ENCODE data around the gene CDCP2. TPM values are rescaled to one million over a fixed set of nuclear protein-coding genes. Genes with fewer than 3 reads are reported as not detected.
"Not testable (repeated sequence)": the region's sequence is repeated elsewhere in the genome, so short reads cannot be mapped to it uniquely, and the experiment has no call there.

Gene CDCP2
- total RNA-seq, 1 donor from 2014 or later = 0.19 TPM

DNA sequence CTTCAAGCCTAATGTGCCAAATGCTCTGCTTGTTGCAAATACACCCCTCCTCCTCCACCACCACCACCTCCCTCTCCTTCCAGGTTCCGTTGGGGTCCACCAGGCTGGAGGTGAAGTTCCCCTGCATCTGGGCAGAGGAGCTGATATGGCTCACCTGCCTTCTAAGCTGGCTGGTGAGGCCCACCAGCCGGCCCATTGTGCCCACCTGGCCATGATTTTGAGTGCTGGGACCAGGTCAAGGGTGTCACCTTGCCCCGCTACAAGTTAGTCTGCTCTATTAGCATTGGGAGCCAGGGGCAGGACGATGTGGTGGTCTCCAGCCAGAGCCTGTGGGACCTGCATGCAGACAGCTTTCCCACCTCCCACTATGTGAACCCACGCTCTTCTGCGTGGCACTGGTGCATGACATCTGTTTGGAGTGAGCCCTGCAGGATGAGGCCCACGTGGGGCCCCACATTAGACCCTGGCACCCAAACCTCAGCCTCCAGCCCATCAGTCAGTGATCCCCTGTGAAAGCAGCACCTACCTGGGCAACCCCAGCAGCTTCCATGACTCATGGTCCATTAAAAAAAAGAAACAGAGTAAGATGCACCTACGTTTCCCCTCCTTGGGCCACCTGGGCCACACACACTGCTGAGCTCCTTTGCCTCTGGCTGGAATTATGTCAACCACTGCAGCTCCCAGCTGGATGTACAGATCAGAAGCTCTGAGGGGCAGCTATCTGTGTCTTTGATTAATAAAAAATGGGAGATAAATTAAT is 15.6 kb upstream of the CDCP2 start:
- DNase-seq (ENCODE audit: low spot score) = no peak

DNA sequence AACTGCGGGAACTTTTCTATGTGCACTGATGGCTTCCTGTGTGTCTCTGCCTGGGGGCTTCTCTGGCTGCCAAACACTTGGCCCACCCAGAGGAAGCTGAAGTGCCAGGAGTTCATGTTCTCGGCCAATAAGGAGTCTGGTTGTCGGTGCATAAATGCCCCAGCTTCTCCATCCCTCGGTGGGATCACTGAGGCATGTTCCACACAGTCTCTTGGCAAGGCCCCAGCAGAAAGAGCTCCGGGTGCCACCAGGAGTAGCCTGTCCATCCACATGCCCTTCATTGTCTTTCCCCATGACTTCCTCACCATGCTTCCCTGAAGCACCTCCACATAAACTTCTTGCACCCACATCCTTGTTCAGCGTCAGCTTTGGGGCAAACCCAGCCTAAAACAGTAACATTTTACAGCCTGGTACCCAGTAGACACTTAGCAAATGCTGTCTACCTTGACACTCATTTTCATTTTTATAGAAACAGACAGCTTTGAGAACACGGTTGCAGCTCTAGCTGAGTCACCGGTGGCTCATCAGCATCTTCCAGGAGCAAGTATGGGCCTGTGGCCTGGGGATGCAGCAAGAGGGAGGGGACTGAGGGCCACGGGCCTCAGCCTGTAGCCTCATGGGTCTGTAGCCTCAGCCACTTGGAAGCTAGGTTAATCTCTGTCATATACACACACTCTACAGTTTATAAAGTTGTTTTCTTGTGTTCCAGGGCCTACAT is 14.8 kb upstream of the CDCP2 start:
- DNase-seq (ENCODE audit: low spot score) = no peak

DNA sequence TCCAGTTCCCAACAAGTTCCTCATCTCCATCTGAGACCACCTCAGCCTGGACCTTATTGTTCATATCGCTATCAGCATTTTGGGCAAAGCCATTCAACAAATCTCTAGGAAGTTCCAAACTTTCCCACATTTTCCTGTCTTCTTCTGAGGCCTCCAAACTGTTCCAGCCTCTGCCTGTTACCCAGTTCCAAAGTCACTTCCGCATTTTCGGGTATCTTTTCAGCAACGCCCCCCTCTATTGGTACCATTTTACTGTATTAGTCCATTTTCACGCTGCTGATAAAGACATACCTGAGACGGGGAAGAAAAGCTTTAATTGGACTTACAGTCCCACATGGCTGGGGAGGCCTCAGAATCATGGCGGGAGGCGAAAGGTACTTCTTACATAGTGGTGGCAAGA is 13.6 kb upstream of the CDCP2 start:
- DNase-seq (ENCODE audit: low spot score) = not testable (repeated sequence)

DNA sequence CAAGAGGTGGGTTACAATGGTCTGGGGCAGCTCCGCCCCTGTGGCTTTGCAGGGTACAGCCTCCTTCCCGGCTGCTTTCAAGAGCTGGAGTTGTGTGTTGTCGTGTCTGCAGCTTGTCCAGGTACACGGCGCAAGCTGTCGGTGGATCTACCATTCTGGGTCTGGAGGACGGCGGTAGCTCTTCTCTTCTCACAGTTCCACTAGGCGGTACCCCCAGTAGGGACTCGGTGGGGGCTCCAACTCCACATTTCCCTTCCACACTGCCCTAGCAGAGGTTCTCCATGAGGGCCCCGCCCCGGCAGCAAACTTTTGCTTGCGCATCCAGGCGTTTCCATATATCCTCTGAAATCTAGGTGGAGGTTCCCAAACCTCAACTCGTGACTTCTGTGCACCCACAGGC is 12.3 kb upstream of the CDCP2 start:
- no peak for DNase-seq (ENCODE audit: low spot score)

DNA sequence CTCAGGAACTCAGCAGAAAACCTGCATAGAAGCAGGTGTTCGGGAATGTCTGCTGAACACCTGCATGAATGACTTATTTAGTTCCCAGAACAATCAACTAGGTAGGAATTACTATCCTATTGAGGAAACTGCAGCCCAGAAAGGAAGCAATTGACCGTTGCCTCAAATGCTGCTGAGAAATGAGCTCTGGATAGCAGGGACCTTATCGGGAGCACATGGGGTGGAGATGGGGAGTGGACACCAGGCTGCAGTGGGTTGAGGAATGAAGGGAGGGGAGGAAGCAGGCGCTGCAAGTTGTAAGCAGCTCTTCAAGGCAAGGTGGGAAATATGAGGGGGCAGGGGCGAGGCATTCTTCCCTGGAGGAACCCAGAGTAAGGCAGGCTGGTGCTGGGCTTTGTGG is 10.8 kb upstream of the CDCP2 start:
- no peak for DNase-seq (ENCODE audit: low spot score)

DNA sequence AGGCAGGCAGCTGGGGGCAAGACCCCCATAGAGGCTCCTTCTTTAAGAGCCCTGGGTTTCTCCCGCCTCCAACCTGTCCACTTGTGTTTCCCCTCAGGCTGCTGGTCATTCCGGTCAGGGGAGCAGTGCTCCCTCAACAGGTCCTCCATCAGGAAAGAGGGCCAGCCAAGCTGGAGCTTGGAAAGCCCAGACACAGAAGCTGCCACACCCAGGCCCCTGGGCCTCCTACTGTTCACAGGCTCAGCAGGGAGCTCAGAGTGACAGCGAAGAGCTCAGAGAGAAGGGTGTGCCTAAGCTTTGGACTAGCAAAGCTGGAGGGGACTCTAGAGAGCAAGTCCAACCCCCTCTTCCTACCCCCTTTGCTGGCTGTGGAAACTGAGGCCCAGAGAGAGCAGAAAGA is 10.3 kb upstream of the CDCP2 start:
- DNase-seq (ENCODE audit: low spot score) = no peak

DNA sequence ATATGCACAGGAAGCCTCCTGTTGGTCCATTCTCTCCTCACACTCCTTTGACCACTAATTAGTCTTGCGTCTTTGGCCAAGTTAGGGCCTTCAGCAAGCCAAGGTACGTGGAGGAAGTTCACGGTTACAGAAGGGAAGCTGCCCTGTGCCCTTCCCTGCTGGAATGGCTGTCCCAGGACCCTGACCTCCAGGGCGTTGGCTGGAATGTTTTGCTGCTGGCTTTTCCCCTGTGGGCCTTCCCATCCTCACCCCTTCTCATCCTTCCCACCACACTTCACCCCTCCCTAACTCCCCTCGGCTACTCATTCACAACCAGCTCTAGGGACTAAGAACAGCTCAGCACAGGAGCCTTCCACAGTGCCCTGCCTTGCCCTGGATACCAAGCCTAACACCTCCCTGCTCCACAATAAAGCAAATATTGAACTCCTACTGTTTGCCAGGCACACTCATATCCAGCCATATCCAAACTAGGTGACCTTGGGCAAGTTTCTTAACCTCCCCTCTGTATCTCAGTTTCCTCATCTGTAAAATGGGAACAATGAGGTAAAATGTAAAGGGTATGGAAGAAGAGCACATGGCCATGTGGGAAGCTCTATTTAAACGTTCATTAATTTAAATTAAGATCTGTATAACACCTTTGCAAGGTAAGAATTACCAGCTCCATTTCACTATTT is 8.8 kb upstream of the CDCP2 start:
- no peak for DNase-seq (ENCODE audit: low spot score)

DNA sequence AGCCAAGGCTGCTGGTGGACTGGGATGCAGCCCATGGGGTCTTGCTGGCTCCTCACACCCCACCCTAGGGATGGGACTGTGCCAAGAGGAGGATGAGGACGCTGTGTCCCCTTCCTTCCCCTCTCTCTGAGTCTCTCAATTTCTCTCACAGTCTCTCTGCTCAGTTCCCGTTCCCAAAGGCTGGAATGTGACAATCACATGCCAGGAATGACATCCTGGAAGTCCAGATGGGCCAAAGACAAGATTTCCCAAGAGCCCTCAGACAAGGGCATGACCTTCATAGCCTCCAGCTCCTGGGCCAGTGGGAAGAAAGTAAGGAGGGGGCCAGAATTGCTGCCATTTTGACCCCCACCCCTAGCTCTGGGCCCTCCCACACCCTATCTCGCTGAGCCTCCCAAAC is 7.6 kb upstream of the CDCP2 start:
- DNase-seq (ENCODE audit: low spot score) = no peak

DNA sequence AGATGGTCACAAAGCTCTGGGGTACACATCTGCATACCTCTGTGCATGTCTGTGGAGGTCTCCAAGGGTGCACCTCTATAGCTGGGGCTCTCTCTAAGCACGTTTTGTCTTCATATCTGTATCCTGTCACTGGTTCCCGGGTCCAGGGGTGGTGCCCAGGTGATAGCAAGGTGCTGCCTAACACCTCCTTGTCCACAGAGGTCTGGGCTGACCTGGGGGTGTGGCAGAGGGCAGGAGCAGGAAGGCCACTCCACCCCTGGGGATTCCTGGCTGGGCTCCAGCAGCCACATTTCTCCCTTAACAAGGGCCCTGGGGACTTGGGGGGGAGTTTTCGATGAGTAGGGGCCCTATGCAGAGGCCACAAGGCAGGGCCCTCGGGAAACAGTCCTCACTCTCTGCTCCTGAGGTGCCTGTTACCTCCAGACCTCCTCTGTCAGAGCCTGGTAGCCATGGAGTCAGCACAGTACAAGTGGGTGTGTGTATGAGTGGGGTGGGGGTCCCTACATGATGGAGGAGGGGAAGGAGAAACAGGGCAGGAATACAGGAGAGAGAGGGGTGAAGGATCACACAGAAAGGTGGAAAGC is 7.0 kb upstream of the CDCP2 start:
- no peak for DNase-seq (ENCODE audit: low spot score)

DNA sequence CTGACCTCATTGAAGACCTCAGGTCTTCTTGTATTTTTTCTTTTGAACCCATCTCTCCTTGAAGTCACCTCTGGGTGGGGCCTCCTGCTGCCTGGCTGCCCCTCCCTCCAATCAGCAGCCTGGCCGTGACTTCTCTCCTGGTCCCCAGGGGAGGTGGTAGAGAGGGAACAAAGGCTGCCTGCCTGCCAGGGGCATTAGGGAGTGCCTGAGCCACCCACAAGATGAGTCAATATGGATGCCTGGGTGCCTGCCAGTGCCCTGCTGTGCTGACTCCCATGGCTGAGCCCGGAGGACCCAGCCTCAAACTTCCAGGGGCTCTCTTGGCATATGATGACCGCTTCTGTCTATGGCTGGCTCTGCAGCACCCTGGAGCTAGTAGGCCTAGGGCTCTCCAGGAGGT is 5.3 kb upstream of the CDCP2 start:
- DNase-seq (ENCODE audit: low spot score) = no peak

DNA sequence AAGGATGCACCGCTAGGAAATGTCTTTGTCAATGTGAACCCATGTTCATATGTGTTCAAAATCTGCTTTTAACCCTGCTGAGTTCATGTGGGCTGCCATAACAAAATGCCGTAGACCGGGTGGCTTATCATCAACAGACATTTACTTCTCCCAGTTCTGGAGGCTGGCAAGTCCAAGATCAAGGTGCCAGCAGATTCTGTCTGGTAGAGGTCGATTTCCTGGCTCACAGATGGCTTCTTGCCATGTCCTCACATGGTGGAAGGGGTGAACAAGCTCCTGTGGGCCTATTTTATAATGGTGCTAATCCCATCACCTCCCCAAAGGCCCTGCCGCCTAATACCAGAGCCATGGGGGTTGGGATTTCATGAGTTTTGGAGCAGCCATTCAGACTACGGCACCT is 4.6 kb upstream of the CDCP2 start:
- DNase-seq (ENCODE audit: low spot score) = no peak

DNA sequence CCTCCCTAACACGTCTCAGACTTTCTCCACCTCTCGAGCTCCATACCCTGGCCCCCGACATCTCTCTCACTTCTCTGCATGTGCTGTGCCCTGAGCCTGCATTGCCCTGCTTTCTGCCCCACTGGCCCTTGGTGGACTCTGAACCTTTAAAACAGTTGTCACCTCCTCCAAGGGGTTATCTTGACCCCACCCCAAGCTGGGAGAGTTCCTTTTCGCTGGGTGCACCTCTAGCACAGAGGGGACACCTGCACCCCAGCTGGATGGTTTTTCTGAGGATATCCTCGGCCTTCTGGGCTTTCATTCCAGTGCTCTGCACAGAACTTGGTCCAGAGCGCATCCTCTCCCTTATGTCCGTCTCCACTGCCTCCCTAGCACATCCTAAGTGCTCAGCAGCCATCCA is 4.2 kb upstream of the CDCP2 start:
- DNase-seq (ENCODE audit: low spot score) = no peak

DNA sequence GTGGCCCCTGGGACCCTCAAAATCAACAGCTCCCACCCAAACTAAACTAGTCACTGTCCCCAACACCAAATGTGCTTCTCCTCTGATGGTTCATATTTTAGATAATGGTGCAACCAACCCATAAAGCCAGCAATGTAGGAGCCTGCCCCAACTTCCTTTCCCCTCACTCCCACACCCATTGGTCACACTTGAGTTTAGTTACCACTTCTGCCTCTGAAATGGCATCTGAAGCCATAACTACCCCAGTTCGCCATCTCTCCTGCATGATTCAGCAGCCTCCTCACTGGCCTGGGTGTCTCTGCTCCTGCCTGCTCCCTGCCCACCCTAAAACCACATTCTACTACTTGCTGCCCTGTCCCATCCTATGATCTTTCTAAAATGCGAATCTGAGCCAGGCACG is 3.4 kb upstream of the CDCP2 start:
- no peak for DNase-seq (ENCODE audit: low spot score)

DNA sequence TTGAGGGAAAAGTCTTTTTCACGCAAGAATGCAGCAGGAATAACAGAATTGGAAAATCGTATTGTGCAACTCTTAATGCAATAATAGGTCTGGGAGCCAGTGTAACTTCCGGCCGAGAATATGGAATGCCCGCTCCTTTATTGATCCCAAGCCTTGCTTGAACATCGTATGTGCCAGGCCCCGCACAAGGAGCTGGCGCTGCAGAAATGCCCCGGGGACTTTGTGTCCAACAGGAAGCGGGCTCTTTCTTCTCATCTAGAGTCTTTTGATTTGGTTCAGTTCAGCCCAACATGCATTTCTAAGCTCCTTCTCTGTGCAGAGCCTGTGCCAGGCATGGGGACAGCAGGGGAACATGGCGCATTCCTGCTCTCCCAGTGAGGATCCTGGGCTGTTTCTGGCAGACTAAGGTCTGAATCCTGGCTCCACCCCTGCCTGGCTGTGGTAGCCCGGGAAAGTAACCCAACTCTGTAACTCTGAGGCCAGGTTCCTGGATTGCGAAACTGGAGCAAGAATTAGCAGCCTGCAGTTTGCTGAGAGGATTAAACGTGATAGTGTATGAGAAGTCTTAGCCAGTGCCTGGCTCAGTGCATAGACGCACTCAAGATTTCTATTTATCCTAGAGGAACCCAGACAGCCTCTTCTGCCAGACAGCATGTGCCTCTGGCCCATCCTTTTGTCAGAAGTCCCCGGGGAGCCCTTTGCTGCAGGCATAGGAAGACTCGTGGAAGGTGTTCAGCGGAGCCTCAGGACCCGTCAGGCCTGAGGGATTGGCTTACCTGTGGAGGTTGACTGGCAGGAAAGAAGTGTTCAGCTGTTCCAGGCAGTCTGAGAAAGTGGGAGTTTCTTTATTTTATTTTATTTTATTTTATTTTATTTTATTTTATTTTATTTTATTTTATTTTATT is 987 bp upstream of the CDCP2 start:
- no peak for DNase-seq (ENCODE audit: low spot score)

DNA sequence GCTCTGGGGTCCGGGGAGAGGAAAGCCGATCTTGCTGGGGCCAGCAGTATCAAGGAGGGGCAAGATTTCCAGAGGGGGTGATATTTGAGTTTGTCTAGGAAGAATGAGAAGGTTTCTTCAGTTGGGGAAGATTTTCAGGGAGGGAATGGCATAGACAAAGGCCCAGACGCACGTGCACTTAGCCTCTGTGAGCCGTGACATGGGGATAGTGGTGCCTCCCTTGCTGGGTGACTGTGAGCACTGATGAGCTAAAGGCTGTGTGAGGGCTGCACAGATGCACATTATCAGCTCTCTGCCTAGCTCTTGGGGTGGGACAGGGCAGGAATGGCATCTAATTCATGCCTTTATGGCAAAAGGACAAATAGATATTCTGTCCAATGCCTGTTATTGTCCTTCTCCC is 1.8 kb downstream of the CDCP2 start:
- no peak for DNase-seq (ENCODE audit: low spot score)

DNA sequence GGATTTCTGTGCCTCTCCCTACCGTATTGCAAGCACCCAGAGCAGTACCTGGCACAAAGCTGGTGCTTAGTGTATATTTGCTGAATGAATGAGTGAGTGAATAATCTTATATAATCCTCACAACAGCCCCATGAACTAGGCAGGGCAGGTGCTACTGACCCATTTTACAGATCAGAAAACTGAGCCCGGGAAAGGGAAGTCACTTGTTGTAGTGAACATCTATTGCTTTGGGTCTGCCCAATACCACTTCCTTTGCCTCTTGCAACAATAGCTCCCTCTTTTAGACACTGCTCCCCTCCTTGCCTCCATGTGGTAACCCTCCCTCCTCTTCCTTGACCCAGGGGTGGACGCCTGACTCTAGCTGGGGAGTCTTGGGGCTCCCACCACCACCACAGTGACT is 3.1 kb downstream of the CDCP2 start:
- no peak for DNase-seq (ENCODE audit: low spot score)

DNA sequence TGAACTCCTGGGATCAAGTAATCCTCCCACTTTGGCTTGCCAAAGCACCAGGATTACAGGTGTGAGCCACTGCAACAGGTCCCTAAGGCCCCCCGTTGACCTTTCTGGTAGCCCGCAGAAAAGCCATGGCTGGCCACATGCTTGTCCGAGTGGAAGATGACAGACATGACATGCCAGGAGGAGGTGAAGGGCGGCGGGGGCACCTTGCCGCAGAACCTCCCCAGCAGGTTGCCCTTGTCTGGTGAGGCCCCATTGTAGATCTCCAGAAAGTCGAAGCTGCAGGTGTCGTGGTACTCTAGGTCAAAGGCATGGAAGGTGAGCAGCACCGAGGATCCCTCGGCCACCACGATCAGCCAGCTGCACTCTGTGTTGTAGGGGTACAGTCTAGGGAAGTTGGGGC is 8.4 kb downstream of the CDCP2 start:
- no peak for DNase-seq (ENCODE audit: low spot score)

DNA sequence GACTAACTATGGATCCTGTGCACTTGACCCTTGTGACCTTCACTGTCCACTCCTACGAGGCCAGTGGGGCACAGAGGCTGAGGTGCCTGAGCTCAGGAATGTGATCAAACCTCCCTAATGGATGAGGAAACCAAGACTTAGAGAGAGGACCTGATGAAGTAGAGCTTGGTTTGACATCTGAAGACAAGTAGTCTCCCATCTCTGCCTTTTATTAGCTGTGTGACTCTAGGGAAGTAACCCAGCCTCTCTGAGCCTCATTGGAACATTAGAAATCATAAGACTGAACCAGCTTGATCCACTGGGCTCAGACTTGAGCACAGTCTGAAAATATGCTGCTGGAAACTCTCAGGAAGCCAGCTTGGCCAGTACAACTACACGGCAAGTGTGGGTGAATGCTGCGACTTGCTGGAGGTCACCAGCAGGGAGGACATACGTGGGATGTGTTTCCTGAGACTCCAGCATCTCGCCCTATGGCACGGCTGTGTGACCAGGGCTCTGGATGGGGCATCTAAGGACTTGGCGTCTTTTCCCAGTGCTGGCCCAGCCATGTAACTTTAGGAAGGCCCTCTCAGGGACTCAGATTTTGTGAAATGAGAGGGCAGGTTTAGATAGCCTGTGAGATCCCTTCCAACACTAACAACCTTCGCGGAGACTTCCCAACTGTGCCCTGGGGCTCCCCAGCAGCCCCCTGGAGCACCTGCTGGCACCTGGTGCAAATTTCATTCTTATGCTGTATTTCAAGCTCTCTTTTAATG is 10.5 kb downstream of the CDCP2 start:
- no peak for DNase-seq (ENCODE audit: low spot score)

DNA sequence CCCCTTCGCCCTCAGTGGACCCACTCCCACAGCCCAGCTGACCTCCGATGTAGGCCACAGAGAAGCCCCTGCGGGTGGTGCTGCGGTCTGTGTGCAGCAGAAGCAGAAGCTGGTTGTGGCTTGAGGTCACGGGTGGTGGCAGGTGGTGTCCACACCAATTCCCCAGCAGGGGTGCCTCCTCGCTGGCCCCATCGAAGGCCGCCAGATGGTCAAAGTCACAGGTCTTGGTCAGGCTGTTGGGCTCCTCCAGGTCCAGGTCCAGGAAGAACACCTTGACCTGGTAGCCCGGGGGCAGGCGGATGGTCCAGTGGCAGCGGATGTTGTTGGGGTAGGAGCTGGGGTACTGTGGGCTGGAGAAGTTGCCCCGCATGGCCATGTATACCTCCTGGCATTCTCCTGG is 13.1 kb downstream of the CDCP2 start:
- no peak for DNase-seq (ENCODE audit: low spot score)

DNA sequence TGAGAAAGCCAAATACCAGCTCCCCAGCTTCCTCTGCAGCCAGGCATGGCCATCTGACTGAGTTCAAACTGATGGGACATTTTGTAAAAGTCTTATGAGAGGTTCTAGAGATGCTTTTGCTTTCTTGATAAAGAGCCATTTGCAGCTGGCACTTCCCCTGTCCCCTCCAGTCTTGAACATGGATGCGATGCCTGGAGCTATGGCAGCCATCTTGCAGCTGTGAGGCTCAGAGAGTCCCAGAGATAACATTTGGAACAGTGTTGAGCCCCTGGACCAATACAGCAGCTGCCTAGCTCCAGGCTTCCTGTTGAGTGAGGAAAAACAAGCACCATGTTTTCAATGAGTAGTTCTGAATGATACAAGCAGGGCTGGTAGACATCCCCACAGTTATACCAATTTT is 13.8 kb downstream of the CDCP2 start:
- no peak for DNase-seq (ENCODE audit: low spot score)
